GM18867 (cell line): ENCODE measurements around the gene CCDC152.
"Not testable (repeated sequence)": the region's sequence is repeated elsewhere in the genome, so short reads cannot be mapped to it uniquely, and the experiment has no call there.

Experiments
- ATAC-seq: cut with Tn5 transposase; IDR thresholded peaks from one replicate; pipeline ENCODE4 v1.9.1; 2021; ENCODE audit warnings: mild to moderate bottlenecking, moderate library complexity; ENCODE audit not compliant: unreplicated experiment

The CCDC152 gene

GRCh38 chr5:42811591-42812446 lies 55.2 kb downstream of the CCDC152 start, which contains the start of gene SELENOP:
TSS of gene SELENOP (minus strand) at chr5:42811892. CDS start at chr5:42808353, 3,539 bp downstream.
- ATAC-seq: no peak

- no peak for ATAC-seq
Measured at GRCh38 chr5:42812620-42813019, 56.0 kb downstream of the CCDC152 start.

DNA sequence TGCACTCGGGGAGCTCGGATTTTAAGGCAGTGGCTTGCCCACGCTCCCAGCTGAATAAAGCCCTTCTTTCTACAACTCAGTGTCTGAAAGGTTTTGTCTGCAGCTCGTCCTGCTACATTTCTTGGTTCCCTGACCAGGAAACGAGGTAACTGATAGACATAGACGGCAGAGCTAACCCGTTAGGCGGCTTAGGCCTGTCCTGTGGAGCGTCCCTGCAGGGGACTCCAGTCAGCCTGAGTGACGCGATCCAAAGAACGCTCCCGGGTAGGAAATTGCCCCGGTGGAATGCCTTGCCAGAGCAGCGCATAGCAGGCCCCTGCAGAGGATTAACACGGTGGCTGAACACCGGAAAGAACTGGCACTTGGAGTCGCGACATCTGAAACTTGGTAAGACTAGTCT lies 56.9 kb downstream of the CCDC152 start:
- ATAC-seq: no peak

DNA sequence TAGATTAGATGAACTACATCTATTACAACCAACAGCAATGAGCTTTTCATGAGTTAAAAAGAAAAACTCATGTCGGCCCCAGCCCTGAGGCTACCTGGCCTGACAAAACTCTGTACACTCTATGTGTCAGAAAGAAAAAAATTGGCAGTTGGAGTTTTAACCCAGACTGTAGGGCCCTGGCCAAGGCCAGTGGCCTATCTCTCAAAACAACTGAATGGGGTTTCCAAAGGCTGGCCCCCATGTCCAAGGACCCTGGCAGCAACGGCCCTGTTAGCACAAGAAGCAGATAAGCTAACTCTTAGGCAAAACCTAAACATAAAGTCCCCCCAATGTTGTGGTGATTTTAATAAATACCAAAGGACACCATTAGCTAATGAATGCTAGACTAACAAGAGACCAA lies 59.9 kb downstream of the CCDC152 start:
- ATAC-seq: not testable (repeated sequence)

GRCh38 chr5:42819745-42820144 lies 63.1 kb downstream of the CCDC152 start:
- ATAC-seq: no peak

- no peak for ATAC-seq
Measured at GRCh38 chr5:42822548-42822947, 65.9 kb downstream of the CCDC152 start.

DNA sequence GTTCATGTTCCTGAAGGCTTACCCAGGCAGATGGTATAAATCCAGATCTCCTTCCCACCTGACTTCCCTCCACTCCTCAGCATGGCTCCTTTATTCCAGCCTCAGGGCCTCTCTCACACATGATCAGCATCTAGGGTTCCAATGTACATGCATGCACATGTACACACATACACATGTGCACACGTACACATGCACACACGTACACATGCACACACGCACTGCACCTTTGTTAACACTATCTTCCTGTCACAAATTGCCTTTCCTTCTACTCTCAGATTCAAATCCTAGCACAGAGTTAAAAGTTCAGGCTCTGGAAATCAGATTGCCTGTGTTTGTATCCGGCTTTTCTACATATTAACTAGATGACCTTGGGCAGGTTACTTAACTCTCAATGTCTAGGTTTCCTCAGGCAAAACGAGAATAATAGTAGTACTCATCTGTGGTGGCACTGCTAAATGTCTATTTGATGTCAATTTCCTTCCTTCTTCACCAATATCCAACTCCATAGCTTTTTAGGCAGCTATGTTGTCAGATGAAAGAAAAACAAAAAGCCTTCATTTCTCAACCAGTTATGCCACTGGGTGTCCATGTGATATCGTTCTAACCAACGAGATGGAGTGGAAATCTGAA lies 67.8 kb downstream of the CCDC152 start:
- no peak for ATAC-seq

DNA sequence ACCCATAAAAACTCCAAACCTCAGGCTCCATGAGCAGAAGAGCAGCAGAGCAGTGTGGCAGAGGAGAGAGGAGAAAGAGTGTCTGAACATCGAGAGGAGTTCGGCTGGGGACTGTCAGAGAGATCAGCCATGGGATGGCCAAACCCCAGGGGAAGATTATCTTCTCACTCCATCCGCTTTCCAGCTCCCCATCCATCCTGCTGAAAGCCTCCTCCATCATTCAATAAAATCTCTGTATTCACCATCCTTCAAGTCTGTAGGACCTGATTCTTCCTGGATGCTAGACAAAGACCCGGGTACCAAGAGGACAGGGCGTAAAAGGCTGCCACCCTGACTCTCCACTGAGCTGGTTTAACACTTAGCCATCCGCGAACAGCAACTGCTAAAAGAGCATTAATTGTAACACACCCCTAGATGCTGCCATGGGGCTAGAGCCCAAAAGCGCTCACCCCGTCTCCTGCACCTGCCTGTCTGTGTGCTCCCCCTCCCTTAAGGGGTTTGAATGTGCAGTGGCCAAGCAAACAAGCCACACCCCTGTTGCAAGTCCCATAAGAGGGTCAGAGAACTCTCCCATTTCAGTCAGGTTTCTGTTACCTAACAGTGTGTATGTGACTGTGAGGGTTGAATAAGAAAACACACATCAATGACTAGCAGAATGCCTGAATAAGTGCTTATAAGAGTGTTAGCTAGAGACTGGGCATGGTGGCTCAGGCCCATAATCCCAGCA lies 69.0 kb downstream of the CCDC152 start:
- no peak for ATAC-seq

DNA sequence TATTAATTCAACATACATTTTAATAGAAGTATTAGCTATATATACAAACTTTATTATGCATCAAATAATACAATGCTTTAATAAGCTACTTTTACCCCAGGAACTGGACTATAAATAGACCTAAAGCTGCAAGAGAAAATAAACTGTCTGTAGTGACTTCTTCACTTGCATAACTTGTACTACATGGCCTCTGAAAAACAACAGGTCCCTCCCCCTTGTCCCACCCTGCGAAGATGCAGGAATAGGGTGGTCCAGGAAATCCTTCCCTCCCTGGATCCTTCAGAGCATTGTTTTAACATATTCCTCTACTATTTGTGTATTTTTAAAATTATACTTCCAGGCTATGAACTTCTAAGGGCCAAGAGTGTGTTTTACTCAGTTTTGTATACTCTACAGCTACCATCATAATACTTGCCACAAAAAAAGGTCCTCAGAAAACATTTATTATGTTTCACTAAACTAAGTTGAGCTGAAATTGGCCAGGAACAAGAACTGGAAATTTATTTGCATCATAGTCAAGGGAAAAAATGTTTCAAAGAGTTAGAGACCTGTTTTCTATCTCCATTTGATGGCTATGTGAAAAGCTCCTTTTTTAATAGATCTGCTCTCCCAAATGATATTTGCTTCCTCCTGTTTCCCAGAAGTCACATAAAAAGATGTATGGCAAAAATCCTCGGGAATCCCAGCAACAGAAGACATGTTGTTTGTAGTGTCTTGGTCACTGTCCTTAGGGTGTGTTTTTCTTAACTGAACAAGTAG lies 70.3 kb downstream of the CCDC152 start:
- ATAC-seq: no peak

DNA sequence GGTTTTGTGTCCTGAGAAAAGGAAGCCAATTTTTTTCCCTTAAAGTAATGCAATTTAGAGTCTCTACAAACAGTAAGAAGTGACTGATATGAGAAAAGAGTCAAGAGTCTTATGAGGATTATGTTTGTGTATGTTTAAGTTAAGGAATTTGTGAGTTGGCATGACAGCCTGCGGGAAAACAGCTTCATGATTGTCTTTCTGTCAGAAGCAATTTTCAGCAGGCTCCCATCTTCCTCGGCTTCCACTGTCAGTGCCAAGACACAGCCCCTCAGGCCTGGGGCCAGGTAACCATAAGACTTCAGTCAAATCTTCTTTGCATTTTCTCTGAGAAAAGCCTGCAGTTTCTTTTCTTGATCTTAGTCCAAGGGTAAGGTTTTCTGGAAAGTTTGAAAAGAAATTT lies 72.1 kb downstream of the CCDC152 start:
- ATAC-seq: no peak

DNA sequence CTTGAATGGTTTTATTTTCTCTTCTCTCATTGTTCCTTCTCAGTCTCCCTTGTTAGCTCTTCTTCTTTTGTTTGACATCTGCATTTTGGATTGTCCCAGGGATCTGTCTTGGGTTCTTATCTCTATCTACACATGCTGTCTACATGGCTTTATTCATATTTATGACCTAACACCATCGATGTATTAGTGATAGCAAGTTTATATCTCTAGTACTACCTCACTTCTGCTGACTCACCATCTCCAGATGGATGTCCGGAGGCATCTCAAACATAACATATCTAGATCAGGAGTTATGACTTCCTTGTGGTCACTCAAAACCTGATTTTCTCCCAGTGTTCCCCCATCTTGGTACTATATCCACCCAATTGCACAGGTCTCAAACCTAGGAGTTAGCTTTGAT lies 74.3 kb downstream of the CCDC152 start:
- ATAC-seq: no peak

DNA sequence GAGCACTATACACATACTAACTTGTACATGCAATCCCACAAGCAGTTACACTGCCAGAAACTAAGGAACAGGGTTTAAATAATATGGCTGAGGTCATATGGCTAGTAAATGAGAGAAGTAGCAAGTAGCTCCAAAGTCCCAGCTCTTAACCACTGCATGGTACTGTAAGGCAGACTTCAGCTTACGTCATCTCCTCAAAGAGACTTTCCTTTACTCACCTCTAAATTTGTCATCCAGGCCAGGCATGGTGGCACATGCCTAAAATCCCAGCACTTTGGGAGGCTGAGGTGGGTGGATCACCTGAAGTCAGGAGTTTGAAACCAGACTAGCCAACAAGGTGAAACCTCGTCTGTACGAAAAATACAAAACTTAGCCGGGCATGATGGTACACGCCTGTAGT lies 75.4 kb downstream of the CCDC152 start:
- no peak for ATAC-seq

GRCh38 chr5:42836070-42836769 lies 79.6 kb downstream of the CCDC152 start:
- no peak for ATAC-seq

GRCh38 chr5:42837601-42838000 lies 81.0 kb downstream of the CCDC152 start:
- ATAC-seq: no peak

DNA sequence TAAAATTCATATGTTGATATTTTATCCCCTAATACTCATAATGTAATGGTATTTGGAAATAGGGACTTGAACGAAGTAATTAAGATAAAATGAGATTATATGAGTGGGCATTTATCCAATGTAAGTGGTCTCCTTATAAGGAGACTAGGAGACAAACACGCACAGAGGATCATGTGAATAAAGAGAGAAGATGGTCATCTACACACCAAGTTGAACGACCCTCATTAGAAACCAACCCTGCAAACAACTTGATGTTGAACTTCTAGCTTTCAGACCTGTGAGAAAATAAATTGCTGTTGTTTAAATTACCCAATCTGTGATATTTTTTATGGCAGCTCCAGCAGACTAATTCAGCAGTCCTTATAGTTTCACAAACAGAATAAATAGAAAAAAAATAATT lies 82.6 kb downstream of the CCDC152 start:
- no peak for ATAC-seq

GRCh38 chr5:42840269-42840668 lies 83.7 kb downstream of the CCDC152 start:
- no peak for ATAC-seq

- no peak for ATAC-seq
Measured at GRCh38 chr5:42840842-42841567, 84.4 kb downstream of the CCDC152 start.

GRCh38 chr5:42842921-42843641 lies 86.5 kb downstream of the CCDC152 start:
- ATAC-seq: no peak

DNA sequence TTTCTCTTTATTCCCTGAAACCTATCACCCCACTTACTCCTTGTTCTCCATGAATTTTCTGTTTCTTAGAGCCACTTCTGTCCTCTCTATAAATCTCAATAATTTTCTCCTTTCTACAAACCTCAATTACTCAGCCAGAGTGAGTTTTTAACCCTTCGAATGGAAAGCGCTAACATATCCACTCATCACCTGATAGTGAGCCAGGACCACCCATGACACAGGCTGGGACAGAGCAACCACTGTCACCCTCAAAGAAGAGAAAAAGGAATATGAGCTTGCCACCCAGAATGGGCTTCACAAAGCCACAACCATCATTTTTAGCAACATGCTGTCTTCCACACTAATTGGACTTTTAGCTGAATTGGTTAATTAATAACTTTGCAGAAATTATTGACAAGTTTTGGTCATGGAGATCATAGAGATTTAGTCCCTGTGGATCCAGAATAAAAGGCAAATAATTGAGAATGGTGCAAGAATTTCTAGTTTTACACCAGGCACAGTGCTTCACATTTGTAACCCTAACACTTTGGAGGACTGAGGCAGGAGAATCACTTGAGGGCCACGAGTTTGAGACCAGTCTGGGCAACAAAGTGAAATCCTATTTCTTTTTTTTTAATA lies 87.2 kb downstream of the CCDC152 start:
- ATAC-seq: no peak
